Measurements from ENCODE around the gene SYT7. TPM values are rescaled to one million over a fixed set of nuclear protein-coding genes. Genes with fewer than 3 reads are reported as not detected.

The SYT7 gene
- total and polyA plus RNA-seq, 10 donors, result 0.14 to 5.3 (median 2.3) TPM

DNA sequence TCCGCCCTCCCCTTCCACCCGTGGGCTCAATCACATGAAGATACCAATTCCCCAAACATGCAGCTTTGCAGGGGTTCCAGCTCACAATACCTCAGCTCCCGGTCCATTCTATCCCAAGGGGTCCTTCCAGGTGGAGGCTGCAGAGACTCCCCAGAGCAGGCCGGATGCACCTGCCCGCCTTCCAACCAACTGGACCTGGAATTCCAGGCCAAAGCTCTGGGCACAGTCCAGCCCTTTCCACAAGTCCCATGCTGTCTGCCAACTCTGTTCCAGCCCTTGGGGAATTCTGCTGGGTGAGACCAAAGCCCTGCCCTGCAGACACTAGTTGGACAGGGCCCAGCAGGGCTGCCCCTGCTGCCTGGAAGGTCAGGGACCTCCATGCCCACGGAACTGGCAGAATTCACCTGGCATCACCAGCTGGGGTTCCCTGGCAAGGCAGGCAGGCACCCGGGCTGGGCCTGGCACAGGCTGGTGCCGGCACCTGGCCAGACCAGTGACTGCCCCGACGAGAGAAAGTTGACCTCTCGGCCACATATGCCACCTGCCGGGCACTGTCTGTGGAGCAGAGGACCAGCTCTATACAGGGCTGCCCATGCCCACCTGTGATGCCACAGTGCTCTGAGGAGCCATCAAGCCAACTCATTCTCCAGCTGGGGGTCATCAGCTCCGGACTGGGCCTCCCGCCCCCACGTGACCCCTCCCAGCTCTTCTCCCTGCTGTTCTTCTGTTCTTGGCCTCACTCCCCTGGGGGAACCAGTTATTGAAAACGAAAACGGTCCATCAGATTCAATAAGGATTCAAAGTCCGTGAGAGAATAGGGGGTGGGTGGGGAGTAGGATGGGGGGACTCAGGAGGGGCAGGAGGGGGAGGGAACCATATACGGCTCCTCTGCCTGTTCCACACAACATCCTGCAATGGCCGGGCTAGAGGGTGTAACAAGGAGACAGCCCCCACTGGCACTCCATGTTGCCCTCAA is 4.7 kb downstream of the SYT7 start:
- Histone ChIP-seq H3K27me3 (replicated peaks in 1 of 7) (peaks cover 3 to 66% (median 16%) of the 10 kb centered on the region in 7 donors), H3K36me3 (no peaks in the 10 kb centered on the region), H3K4me3 (no peak overlapping the region), H3K27ac (no peak overlapping the region), H3K4me1 (peaks cover 0 to 27% (median 15%) of the 10 kb centered on the region in 6 donors), H3K9me3 (no peaks in the 10 kb centered on the region)
- DNase-seq, result no peak
- 65 to 85% (median 78%) methylated on average over 13 to 20 of the region's 20 CpGs for WGBS, 5 donors
- intact Hi-C loops (cut with DNase I; ENCODE audit: low total_unique reads), result no loop called here
- no peak for TF ChIP-seq POLR2A (IDR thresholded peaks at IDR 0.05)
- TF ChIP-seq, protein P1, sequence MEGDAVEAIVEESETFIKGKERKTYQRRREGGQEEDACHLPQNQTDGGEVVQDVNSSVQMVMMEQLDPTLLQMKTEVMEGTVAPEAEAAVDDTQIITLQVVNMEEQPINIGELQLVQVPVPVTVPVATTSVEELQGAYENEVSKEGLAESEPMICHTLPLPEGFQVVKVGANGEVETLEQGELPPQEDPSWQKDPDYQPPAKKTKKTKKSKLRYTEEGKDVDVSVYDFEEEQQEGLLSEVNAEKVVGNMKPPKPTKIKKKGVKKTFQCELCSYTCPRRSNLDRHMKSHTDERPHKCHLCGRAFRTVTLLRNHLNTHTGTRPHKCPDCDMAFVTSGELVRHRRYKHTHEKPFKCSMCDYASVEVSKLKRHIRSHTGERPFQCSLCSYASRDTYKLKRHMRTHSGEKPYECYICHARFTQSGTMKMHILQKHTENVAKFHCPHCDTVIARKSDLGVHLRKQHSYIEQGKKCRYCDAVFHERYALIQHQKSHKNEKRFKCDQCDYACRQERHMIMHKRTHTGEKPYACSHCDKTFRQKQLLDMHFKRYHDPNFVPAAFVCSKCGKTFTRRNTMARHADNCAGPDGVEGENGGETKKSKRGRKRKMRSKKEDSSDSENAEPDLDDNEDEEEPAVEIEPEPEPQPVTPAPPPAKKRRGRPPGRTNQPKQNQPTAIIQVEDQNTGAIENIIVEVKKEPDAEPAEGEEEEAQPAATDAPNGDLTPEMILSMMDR (IDR thresholded peaks at IDR 0.05 in 8 of 11, conservative IDR thresholded peaks at IDR 0.05 in 3 of 11), result no peak
- TF ChIP-seq POLR2AphosphoS5 (IDR thresholded peaks at IDR 0.05), result no peak

DNA sequence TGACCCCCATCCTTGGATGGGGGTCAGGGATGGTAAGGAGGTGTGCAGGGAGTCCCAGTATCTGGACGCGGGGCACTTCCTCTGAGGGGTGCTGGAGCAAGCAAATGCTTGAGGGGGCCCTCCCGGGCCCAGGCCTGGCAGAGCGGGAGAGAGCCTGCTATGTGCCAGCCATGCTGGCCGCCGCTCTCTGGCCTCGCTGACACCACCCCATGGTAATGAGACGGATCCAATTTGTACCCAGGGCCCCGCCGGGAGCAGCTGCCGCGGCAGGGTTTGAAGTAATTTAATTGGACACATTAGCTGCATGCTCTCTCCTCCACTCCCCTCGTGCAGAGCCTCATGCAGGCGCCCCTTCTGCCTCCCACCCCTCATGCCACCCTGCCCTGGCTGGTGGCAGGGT is 6.3 kb downstream of the SYT7 start:
- peaks cover 0 to 70% (median 8%) of the 10 kb centered on the region in 7 donors for H3K27me3 ChIP-seq (replicated peaks in 1 of 7)
- WGBS, 5 donors, result 71 to 87% (median 79%) methylated on average over 8 to 14 of the region's 14 CpGs
- no peak for DNase-seq
- no peaks in the 10 kb centered on the region for H3K36me3 ChIP-seq
- H3K4me1 ChIP-seq, result peaks cover 0 to 17% (median 6%) of the 10 kb centered on the region in 6 donors
- TF ChIP-seq, protein P1 (IDR thresholded peaks at IDR 0.05 in 8 of 11, conservative IDR thresholded peaks at IDR 0.05 in 3 of 11), result no peak
- no peak for TF ChIP-seq POLR2A (IDR thresholded peaks at IDR 0.05)
- no peak for TF ChIP-seq POLR2AphosphoS5 (IDR thresholded peaks at IDR 0.05)
- intact Hi-C loops (cut with DNase I; ENCODE audit: low total_unique reads), result no loop called here
- no peaks in the 10 kb centered on the region for H3K9me3 ChIP-seq
- H3K27ac ChIP-seq, result no peak overlapping the region
- H3K4me3 ChIP-seq, result no peak overlapping the region

DNA sequence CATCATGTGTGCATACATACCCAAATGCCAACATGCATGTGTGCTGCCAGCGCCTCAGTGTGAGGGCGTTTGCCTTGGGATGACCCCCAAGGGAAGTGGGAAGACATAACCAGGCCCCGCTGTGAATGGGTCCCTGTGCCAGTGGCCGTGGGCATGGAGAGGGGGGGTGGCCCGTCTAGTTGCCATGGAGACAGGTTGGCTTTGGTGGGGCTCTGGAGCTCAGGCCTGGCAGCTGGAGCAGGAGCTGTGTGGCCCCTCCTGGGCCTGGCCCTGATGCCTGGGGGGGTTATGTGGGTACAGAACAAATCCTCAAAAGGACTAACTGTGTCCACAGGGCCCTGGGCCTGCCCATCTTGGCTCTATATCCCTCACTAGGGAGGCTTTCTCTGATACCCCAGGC is 8.0 kb downstream of the SYT7 start:
- no peak for TF ChIP-seq POLR2AphosphoS5 (IDR thresholded peaks at IDR 0.05)
- TF ChIP-seq POLR2A (IDR thresholded peaks at IDR 0.05), result no peak
- TF ChIP-seq, protein P1 (IDR thresholded peaks at IDR 0.05 in 8 of 11, conservative IDR thresholded peaks at IDR 0.05 in 3 of 11), result no peak
- no peak overlapping the region for H3K4me3 ChIP-seq
- peaks cover 0 to 72% (median 13%) of the 10 kb centered on the region in 7 donors for H3K27me3 ChIP-seq (replicated peaks in 1 of 7)
- H3K4me1 ChIP-seq, result peaks cover 0 to 8% (median 3%) of the 10 kb centered on the region in 6 donors
- H3K27ac ChIP-seq, result no peak overlapping the region
- 64 to 88% (median 70%) methylated on average over 4 to 5 of the region's 5 CpGs for WGBS, 5 donors
- DNase-seq, result no peak
- no peaks in the 10 kb centered on the region for H3K36me3 ChIP-seq
- intact Hi-C loops (cut with DNase I; ENCODE audit: low total_unique reads), result no loop called here
- no peaks in the 10 kb centered on the region for H3K9me3 ChIP-seq

DNA sequence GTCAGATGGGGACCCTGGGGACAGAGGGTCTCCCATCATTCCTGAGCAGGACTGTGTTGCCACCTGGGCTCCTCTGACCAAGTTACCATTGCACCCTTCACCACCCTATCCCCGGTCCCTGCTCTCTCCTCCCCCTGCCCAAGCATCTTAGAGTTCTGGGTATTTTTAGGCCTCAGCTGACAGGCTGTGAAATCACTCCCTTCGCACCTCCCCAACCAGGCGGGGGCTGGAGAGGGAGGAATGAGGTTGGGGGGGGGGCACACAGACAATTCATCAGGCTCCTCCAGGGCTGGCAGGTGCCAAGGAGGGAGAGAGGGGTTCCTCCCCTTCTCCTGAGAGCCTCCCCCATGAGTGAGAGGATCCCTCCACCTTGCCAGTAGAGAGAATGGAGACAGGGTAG is 9.0 kb downstream of the SYT7 start:
- Histone ChIP-seq H3K4me1 (peaks cover 0 to 7% (median 4%) of the 10 kb centered on the region in 6 donors), H3K36me3 (no peaks in the 10 kb centered on the region), H3K27ac (no peak overlapping the region), H3K4me3 (no peak overlapping the region), H3K27me3 (replicated peaks in 1 of 7) (peaks cover 0 to 83% (median 19%) of the 10 kb centered on the region in 7 donors), H3K9me3 (no peaks in the 10 kb centered on the region)
- intact Hi-C loops (cut with DNase I; ENCODE audit: low total_unique reads), result no loop called here
- DNase-seq, result no peak
- TF ChIP-seq POLR2A (IDR thresholded peaks at IDR 0.05), result no peak
- TF ChIP-seq, protein P1 (IDR thresholded peaks at IDR 0.05 in 8 of 11, conservative IDR thresholded peaks at IDR 0.05 in 3 of 11), result no peak
- TF ChIP-seq POLR2AphosphoS5 (IDR thresholded peaks at IDR 0.05), result no peak
- 64 to 82% (median 74%) methylated on average over 3 of the region's 3 CpGs for WGBS, 5 donors

Measured in spleen (tissue), 11 donors.